Activated naive CD8-positive, alpha-beta T cell (primary cell): ENCODE data around the gene DCAF6.
"Not testable (repeated sequence)": the region's sequence is repeated elsewhere in the genome, so short reads cannot be mapped to it uniquely, and the experiment has no call there.

Source experiments
- H3K27ac Mint-ChIP-seq: one replicate; pipeline ENCODE4 v1.8.0; 2021; ENCODE audit warnings: mixed read lengths
- H3K27me3 Mint-ChIP-seq: one replicate; pipeline ENCODE4 v1.8.0; 2021; ENCODE audit warnings: mixed read lengths
- H3K36me3 Mint-ChIP-seq: one replicate; pipeline ENCODE4 v1.8.0; 2021; ENCODE audit warnings: mixed read lengths
- H3K4me1 Mint-ChIP-seq: one replicate; pipeline ENCODE4 v1.8.0; 2021; ENCODE audit warnings: low read depth, mixed read lengths
- H3K4me3 Mint-ChIP-seq: one replicate; pipeline ENCODE4 v1.8.0; 2021; ENCODE audit warnings: mild to moderate bottlenecking, mixed read lengths
- H3K9me3 Mint-ChIP-seq: one replicate; pipeline ENCODE4 v1.8.0; 2021; ENCODE audit warnings: low read depth, mixed read lengths

The DCAF6 gene

GRCh38 chr1:167936068-167936929, at the start of gene DCAF6:
Gene DCAF6 (plus strand): TSS chr1:167936683. CDS start chr1:167936912, 229 bp downstream.
- H3K36me3 Mint-ChIP-seq, result no peaks in the 10 kb centered on the region
- no peaks in the 10 kb centered on the region for H3K27me3 Mint-ChIP-seq
- peaks cover 41% of the 10 kb centered on the region for H3K4me1 Mint-ChIP-seq
- H3K9me3 Mint-ChIP-seq, result no peaks in the 10 kb centered on the region
- peak within 1 kb of the TSS; percentile 99 for H3K27ac Mint-ChIP-seq
- H3K4me3 Mint-ChIP-seq, result peak within 1 kb of the TSS; percentile 99

- peaks cover 11% of the 10 kb centered on the region for H3K9me3 Mint-ChIP-seq
- not testable (repeated sequence) for H3K4me3 Mint-ChIP-seq, H3K27ac Mint-ChIP-seq, H3K27me3 Mint-ChIP-seq, H3K36me3 Mint-ChIP-seq, H3K4me1 Mint-ChIP-seq
Observed at GRCh38 chr1:167887187-167887586, 49.3 kb upstream of the DCAF6 start.

- no peak overlapping the region for H3K4me3 Mint-ChIP-seq
- peaks cover 6% of the 10 kb centered on the region for H3K9me3 Mint-ChIP-seq
- H3K36me3 Mint-ChIP-seq, result no peaks in the 10 kb centered on the region
- no peaks in the 10 kb centered on the region for H3K27me3 Mint-ChIP-seq
- no peaks in the 10 kb centered on the region for H3K4me1 Mint-ChIP-seq
- H3K27ac Mint-ChIP-seq, result no peak overlapping the region
Observed at GRCh38 chr1:167890400-167890799, 46.1 kb upstream of the DCAF6 start.

GRCh38 chr1:167893798-167894197, 42.7 kb upstream of the DCAF6 start:
- no peak overlapping the region for H3K4me3 Mint-ChIP-seq
- no peaks in the 10 kb centered on the region for H3K36me3 Mint-ChIP-seq
- no peaks in the 10 kb centered on the region for H3K27me3 Mint-ChIP-seq
- no peaks in the 10 kb centered on the region for H3K9me3 Mint-ChIP-seq
- H3K27ac Mint-ChIP-seq, result no peak overlapping the region
- no peaks in the 10 kb centered on the region for H3K4me1 Mint-ChIP-seq

- Mint-ChIP-seq H3K4me1 (no peaks in the 10 kb centered on the region), H3K27me3 (no peaks in the 10 kb centered on the region), H3K4me3 (no peak overlapping the region), H3K36me3 (no peaks in the 10 kb centered on the region), H3K27ac (no peak overlapping the region), H3K9me3 (no peaks in the 10 kb centered on the region)
Observed at GRCh38 chr1:167898578-167899222, 37.8 kb upstream of the DCAF6 start.

GRCh38 chr1:167899253-167899681, 37.2 kb upstream of the DCAF6 start:
- Mint-ChIP-seq H3K4me1 (no peaks in the 10 kb centered on the region), H3K36me3 (no peaks in the 10 kb centered on the region), H3K27ac (no peak overlapping the region), H3K4me3 (no peak overlapping the region), H3K9me3 (no peaks in the 10 kb centered on the region), H3K27me3 (no peaks in the 10 kb centered on the region)

- Mint-ChIP-seq H3K36me3 (no peaks in the 10 kb centered on the region), H3K4me3 (no peak overlapping the region), H3K27me3 (peaks cover 1% of the 10 kb centered on the region), H3K4me1 (no peaks in the 10 kb centered on the region), H3K27ac (no peak overlapping the region), H3K9me3 (no peaks in the 10 kb centered on the region)
Observed at GRCh38 chr1:167900907-167901306, 35.6 kb upstream of the DCAF6 start.

- Mint-ChIP-seq H3K27me3 (peaks cover 3% of the 10 kb centered on the region), H3K9me3 (no peaks in the 10 kb centered on the region), H3K36me3 (no peaks in the 10 kb centered on the region), H3K27ac (no peak overlapping the region), H3K4me3 (no peak overlapping the region), H3K4me1 (no peaks in the 10 kb centered on the region)
Observed at GRCh38 chr1:167904652-167905130, 31.8 kb upstream of the DCAF6 start.

- no peaks in the 10 kb centered on the region for H3K4me1 Mint-ChIP-seq
- no peak overlapping the region for H3K27ac Mint-ChIP-seq
- H3K4me3 Mint-ChIP-seq, result no peak overlapping the region
- H3K36me3 Mint-ChIP-seq, result peaks cover 2% of the 10 kb centered on the region
- H3K27me3 Mint-ChIP-seq, result peaks cover 3% of the 10 kb centered on the region
- no peaks in the 10 kb centered on the region for H3K9me3 Mint-ChIP-seq
Observed at GRCh38 chr1:167905182-167905581, 31.3 kb upstream of the DCAF6 start.

GRCh38 chr1:167905671-167906070, 30.8 kb upstream of the DCAF6 start:
- Mint-ChIP-seq H3K4me1 (no peaks in the 10 kb centered on the region), H3K4me3 (no peak overlapping the region), H3K9me3 (no peaks in the 10 kb centered on the region), H3K36me3 (peaks cover 2% of the 10 kb centered on the region), H3K27me3 (peaks cover 3% of the 10 kb centered on the region), H3K27ac (no peak overlapping the region)

- H3K27ac Mint-ChIP-seq, result no peak overlapping the region
- peaks cover 2% of the 10 kb centered on the region for H3K36me3 Mint-ChIP-seq
- no peaks in the 10 kb centered on the region for H3K4me1 Mint-ChIP-seq
- H3K27me3 Mint-ChIP-seq, result peaks cover 3% of the 10 kb centered on the region
- H3K9me3 Mint-ChIP-seq, result no peaks in the 10 kb centered on the region
- H3K4me3 Mint-ChIP-seq, result no peak overlapping the region
Observed at GRCh38 chr1:167909691-167910180, 26.7 kb upstream of the DCAF6 start.

- H3K4me1 Mint-ChIP-seq, result no peaks in the 10 kb centered on the region
- H3K4me3 Mint-ChIP-seq, result no peak overlapping the region
- H3K27me3 Mint-ChIP-seq, result peaks cover 2% of the 10 kb centered on the region
- H3K27ac Mint-ChIP-seq, result no peak overlapping the region
- H3K36me3 Mint-ChIP-seq, result peaks cover 2% of the 10 kb centered on the region
- no peaks in the 10 kb centered on the region for H3K9me3 Mint-ChIP-seq
Observed at GRCh38 chr1:167910530-167910929, 26.0 kb upstream of the DCAF6 start.

GRCh38 chr1:167911413-167911812, 25.1 kb upstream of the DCAF6 start:
- Mint-ChIP-seq H3K36me3 (peaks cover 2% of the 10 kb centered on the region), H3K4me3 (no peak overlapping the region), H3K4me1 (no peaks in the 10 kb centered on the region), H3K27me3 (peaks cover 2% of the 10 kb centered on the region), H3K27ac (no peak overlapping the region), H3K9me3 (no peaks in the 10 kb centered on the region)

GRCh38 chr1:167912294-167912693, 24.2 kb upstream of the DCAF6 start:
- H3K4me3 Mint-ChIP-seq, result no peak overlapping the region
- no peaks in the 10 kb centered on the region for H3K4me1 Mint-ChIP-seq
- H3K36me3 Mint-ChIP-seq, result peaks cover 6% of the 10 kb centered on the region
- no peaks in the 10 kb centered on the region for H3K9me3 Mint-ChIP-seq
- H3K27ac Mint-ChIP-seq, result no peak overlapping the region
- peaks cover 2% of the 10 kb centered on the region for H3K27me3 Mint-ChIP-seq

- no peaks in the 10 kb centered on the region for H3K27me3 Mint-ChIP-seq
- no peaks in the 10 kb centered on the region for H3K9me3 Mint-ChIP-seq
- peaks cover 6% of the 10 kb centered on the region for H3K36me3 Mint-ChIP-seq
- H3K27ac Mint-ChIP-seq, result no peak within 1 kb of the TSS
- no peak within 1 kb of the TSS for H3K4me3 Mint-ChIP-seq
- no peaks in the 10 kb centered on the region for H3K4me1 Mint-ChIP-seq
Observed at GRCh38 chr1:167913895-167914496, 22.5 kb upstream of the DCAF6 start, which contains the start of gene ADCY10. Gene ADCY10 (minus strand): TSS chr1:167914134. CDS start chr1:167905140, 8,994 bp downstream.
